ENCODE measurements around the gene C6orf62.

Gene C6orf62

DNA sequence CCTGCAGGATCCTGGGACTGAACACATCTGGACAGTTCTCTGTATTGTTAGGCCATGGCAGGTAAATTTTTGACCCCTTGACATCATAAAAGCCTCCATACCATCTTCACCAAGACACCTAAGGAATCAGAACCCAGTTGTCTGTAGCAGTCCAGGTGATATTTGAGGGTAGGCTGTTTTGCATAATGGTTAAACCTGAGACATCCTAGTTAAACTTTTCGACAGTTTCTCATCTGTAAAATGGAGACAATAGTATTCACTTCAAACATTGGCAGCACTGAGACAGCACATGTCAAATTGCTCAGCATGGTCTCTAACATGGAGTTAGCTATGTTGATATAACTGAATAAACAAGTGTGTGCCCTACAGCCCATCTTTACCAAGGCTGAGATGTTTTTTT is 24.8 kb downstream of the C6orf62 start:
- no peak overlapping the region for H3K27ac ChIP-seq (ENCODE audit: low read length)
- H3K4me3 ChIP-seq (ENCODE audit: low read depth in 1 of 2, low read length in 2 of 2): no peak overlapping the region
- H3K36me3 ChIP-seq (ENCODE audit: control insufficient read depth in 1 of 2, insufficient read depth in 2 of 2, low read length in 2 of 2): no peaks in the 10 kb centered on the region
- H3K4me1 ChIP-seq (ENCODE audit: control insufficient read depth in 1 of 2, insufficient read depth in 2 of 2, low read length in 2 of 2): no peaks in the 10 kb centered on the region
- no peaks in the 10 kb centered on the region for H3K27me3 ChIP-seq (ENCODE audit: low read depth, low read length)
- no peaks in the 10 kb centered on the region for H3K9me3 ChIP-seq (ENCODE audit: control insufficient read depth in 1 of 2, low read length in 2 of 2)

GRCh38 chr6:24692848-24693592 is 25.9 kb downstream of the C6orf62 start:
- Histone ChIP-seq H3K4me3 (ENCODE audit: low read depth in 1 of 2, low read length in 2 of 2) (no peak overlapping the region), H3K27me3 (ENCODE audit: low read depth, low read length) (no peaks in the 10 kb centered on the region), H3K36me3 (ENCODE audit: control insufficient read depth in 1 of 2, insufficient read depth in 2 of 2, low read length in 2 of 2) (no peaks in the 10 kb centered on the region), H3K9me3 (ENCODE audit: control insufficient read depth in 1 of 2, low read length in 2 of 2) (no peaks in the 10 kb centered on the region), H3K4me1 (ENCODE audit: control insufficient read depth in 1 of 2, insufficient read depth in 2 of 2, low read length in 2 of 2) (no peaks in the 10 kb centered on the region), H3K27ac (ENCODE audit: low read length) (no peak overlapping the region)

GRCh38 chr6:24692415-24692814 is 26.5 kb downstream of the C6orf62 start:
- H3K27ac ChIP-seq (ENCODE audit: low read length): no peak overlapping the region
- no peaks in the 10 kb centered on the region for H3K36me3 ChIP-seq (ENCODE audit: control insufficient read depth in 1 of 2, insufficient read depth in 2 of 2, low read length in 2 of 2)
- no peaks in the 10 kb centered on the region for H3K4me1 ChIP-seq (ENCODE audit: control insufficient read depth in 1 of 2, insufficient read depth in 2 of 2, low read length in 2 of 2)
- no peaks in the 10 kb centered on the region for H3K9me3 ChIP-seq (ENCODE audit: control insufficient read depth in 1 of 2, low read length in 2 of 2)
- H3K4me3 ChIP-seq (ENCODE audit: low read depth in 1 of 2, low read length in 2 of 2): no peak overlapping the region
- H3K27me3 ChIP-seq (ENCODE audit: low read depth, low read length): no peaks in the 10 kb centered on the region

DNA sequence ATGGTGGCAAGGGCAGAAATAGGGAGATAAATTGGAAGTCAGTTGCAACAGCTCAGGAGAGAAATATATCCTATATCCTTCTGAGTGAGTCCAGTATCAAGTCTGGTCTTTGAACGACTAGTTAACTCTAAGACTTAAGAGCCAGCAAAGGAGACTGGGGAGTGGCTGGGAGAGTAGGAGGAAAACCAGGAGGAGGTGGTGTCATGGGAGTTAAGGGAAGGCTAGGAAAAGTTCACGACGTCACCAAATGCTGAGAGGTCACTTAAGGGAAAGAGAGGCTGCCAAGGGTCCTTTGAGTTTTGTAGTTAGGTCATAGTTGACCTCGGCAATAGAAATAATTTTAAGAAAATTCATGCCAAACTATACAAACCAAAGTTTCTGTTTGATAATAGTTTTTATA is 27.0 kb downstream of the C6orf62 start:
- Histone ChIP-seq H3K4me3 (ENCODE audit: low read depth in 1 of 2, low read length in 2 of 2) (no peak overlapping the region), H3K36me3 (ENCODE audit: control insufficient read depth in 1 of 2, insufficient read depth in 2 of 2, low read length in 2 of 2) (no peaks in the 10 kb centered on the region), H3K9me3 (ENCODE audit: control insufficient read depth in 1 of 2, low read length in 2 of 2) (no peaks in the 10 kb centered on the region), H3K27me3 (ENCODE audit: low read depth, low read length) (no peaks in the 10 kb centered on the region), H3K27ac (ENCODE audit: low read length) (no peak overlapping the region), H3K4me1 (ENCODE audit: control insufficient read depth in 1 of 2, insufficient read depth in 2 of 2, low read length in 2 of 2) (no peaks in the 10 kb centered on the region)

- H3K4me1 ChIP-seq (ENCODE audit: control insufficient read depth in 1 of 2, insufficient read depth in 2 of 2, low read length in 2 of 2): no peaks in the 10 kb centered on the region
- no peak overlapping the region for H3K27ac ChIP-seq (ENCODE audit: low read length)
- no peaks in the 10 kb centered on the region for H3K36me3 ChIP-seq (ENCODE audit: control insufficient read depth in 1 of 2, insufficient read depth in 2 of 2, low read length in 2 of 2)
- H3K27me3 ChIP-seq (ENCODE audit: low read depth, low read length): no peaks in the 10 kb centered on the region
- no peaks in the 10 kb centered on the region for H3K9me3 ChIP-seq (ENCODE audit: control insufficient read depth in 1 of 2, low read length in 2 of 2)
- no peak overlapping the region for H3K4me3 ChIP-seq (ENCODE audit: low read depth in 1 of 2, low read length in 2 of 2)
These were observed 27.4 kb downstream of the C6orf62 start for GRCh38 chr6:24691550-24691949.

GRCh38 chr6:24690593-24690992 is 28.4 kb downstream of the C6orf62 start:
- H3K27ac ChIP-seq (ENCODE audit: low read length): no peak overlapping the region
- no peak overlapping the region for H3K4me3 ChIP-seq (ENCODE audit: low read depth in 1 of 2, low read length in 2 of 2)
- no peaks in the 10 kb centered on the region for H3K4me1 ChIP-seq (ENCODE audit: control insufficient read depth in 1 of 2, insufficient read depth in 2 of 2, low read length in 2 of 2)
- H3K36me3 ChIP-seq (ENCODE audit: control insufficient read depth in 1 of 2, insufficient read depth in 2 of 2, low read length in 2 of 2): no peaks in the 10 kb centered on the region
- H3K27me3 ChIP-seq (ENCODE audit: low read depth, low read length): no peaks in the 10 kb centered on the region
- H3K9me3 ChIP-seq (ENCODE audit: control insufficient read depth in 1 of 2, low read length in 2 of 2): no peaks in the 10 kb centered on the region

DNA sequence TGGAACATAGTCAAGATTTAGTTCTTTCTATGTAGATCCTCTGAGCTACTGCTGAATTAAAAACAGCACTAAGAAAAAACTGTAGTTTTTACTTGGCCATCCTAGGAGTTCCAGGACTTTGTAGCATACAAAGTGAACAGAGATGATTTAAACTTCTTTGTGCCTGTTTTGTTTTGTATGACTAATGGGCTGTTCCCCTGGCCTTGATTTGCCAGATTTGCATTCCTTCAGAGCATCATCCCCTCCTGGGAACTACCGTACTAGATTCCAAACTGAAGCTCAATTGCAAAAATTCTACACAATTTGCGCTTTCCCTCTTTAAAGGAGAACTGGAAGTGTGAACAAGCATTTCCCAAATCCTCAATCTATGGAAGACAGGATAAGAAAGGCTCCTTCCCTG is 29.0 kb downstream of the C6orf62 start:
- no peaks in the 10 kb centered on the region for H3K27me3 ChIP-seq (ENCODE audit: low read depth, low read length)
- H3K4me1 ChIP-seq (ENCODE audit: control insufficient read depth in 1 of 2, insufficient read depth in 2 of 2, low read length in 2 of 2): no peaks in the 10 kb centered on the region
- H3K4me3 ChIP-seq (ENCODE audit: low read depth in 1 of 2, low read length in 2 of 2): no peak overlapping the region
- no peak overlapping the region for H3K27ac ChIP-seq (ENCODE audit: low read length)
- H3K36me3 ChIP-seq (ENCODE audit: control insufficient read depth in 1 of 2, insufficient read depth in 2 of 2, low read length in 2 of 2): no peaks in the 10 kb centered on the region
- no peaks in the 10 kb centered on the region for H3K9me3 ChIP-seq (ENCODE audit: control insufficient read depth in 1 of 2, low read length in 2 of 2)

- Histone ChIP-seq H3K36me3 (ENCODE audit: control insufficient read depth in 1 of 2, insufficient read depth in 2 of 2, low read length in 2 of 2) (no peaks in the 10 kb centered on the region), H3K27me3 (ENCODE audit: low read depth, low read length) (no peaks in the 10 kb centered on the region), H3K4me3 (ENCODE audit: low read depth in 1 of 2, low read length in 2 of 2) (no peak overlapping the region), H3K4me1 (ENCODE audit: control insufficient read depth in 1 of 2, insufficient read depth in 2 of 2, low read length in 2 of 2) (no peaks in the 10 kb centered on the region), H3K9me3 (ENCODE audit: control insufficient read depth in 1 of 2, low read length in 2 of 2) (no peaks in the 10 kb centered on the region), H3K27ac (ENCODE audit: low read length) (no peak overlapping the region)
These were observed 32.0 kb downstream of the C6orf62 start for GRCh38 chr6:24686946-24687345.

DNA sequence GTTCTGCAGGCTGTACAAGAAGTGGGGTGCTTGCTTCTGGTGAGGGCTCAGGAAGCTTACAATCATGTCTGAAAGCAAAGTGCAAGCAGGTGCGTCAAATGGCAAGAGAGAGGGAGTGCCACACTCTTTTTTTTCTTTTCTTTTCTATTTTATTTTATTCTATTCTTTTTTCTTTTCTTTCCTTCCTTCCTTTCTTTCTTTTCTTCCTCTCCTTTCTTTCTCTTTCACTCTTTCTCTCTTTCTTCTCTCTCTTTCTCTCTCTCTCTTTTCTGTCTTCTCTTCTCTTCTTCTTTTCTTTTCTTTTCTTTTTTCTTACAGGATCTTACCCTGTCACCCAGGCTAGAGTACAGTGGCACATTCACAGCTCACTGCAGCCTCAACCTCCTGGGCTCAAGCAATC is 32.5 kb downstream of the C6orf62 start:
- Histone ChIP-seq H3K27ac (ENCODE audit: low read length) (no peak overlapping the region), H3K4me1 (ENCODE audit: control insufficient read depth in 1 of 2, insufficient read depth in 2 of 2, low read length in 2 of 2) (no peaks in the 10 kb centered on the region), H3K9me3 (ENCODE audit: control insufficient read depth in 1 of 2, low read length in 2 of 2) (no peaks in the 10 kb centered on the region), H3K27me3 (ENCODE audit: low read depth, low read length) (no peaks in the 10 kb centered on the region), H3K4me3 (ENCODE audit: low read depth in 1 of 2, low read length in 2 of 2) (no peak overlapping the region), H3K36me3 (ENCODE audit: control insufficient read depth in 1 of 2, insufficient read depth in 2 of 2, low read length in 2 of 2) (no peaks in the 10 kb centered on the region)

GRCh38 chr6:24683297-24684296 is 35.4 kb downstream of the C6orf62 start:
- Histone ChIP-seq H3K27me3 (ENCODE audit: low read depth, low read length) (no peaks in the 10 kb centered on the region), H3K27ac (ENCODE audit: low read length) (no peak overlapping the region), H3K9me3 (ENCODE audit: control insufficient read depth in 1 of 2, low read length in 2 of 2) (no peaks in the 10 kb centered on the region), H3K4me3 (ENCODE audit: low read depth in 1 of 2, low read length in 2 of 2) (no peak overlapping the region), H3K4me1 (ENCODE audit: control insufficient read depth in 1 of 2, insufficient read depth in 2 of 2, low read length in 2 of 2) (no peaks in the 10 kb centered on the region), H3K36me3 (ENCODE audit: control insufficient read depth in 1 of 2, insufficient read depth in 2 of 2, low read length in 2 of 2) (no peaks in the 10 kb centered on the region)

DNA sequence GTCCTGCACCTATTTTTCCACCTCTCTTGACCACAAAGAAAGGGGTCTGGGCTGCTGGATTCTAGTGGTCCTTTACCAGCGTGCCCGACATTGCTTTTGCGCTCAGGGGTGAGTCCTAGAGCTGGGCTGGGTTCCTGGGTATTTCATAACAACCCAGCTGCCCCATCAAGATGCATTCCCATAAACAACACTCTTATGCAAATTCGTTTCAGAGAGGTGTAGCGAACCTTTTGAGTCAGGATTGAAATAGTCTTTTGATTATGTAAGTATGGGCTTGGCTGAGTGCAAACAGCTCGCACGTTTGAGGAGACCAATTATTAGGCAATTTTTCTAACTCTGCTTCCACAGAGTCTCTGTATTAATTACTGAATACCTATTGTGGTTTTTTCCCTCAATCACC is 38.4 kb downstream of the C6orf62 start:
- Histone ChIP-seq H3K36me3 (ENCODE audit: control insufficient read depth in 1 of 2, insufficient read depth in 2 of 2, low read length in 2 of 2) (no peaks in the 10 kb centered on the region), H3K4me3 (ENCODE audit: low read depth in 1 of 2, low read length in 2 of 2) (no peak overlapping the region), H3K9me3 (ENCODE audit: control insufficient read depth in 1 of 2, low read length in 2 of 2) (no peaks in the 10 kb centered on the region), H3K27ac (ENCODE audit: low read length) (no peak overlapping the region), H3K27me3 (ENCODE audit: low read depth, low read length) (no peaks in the 10 kb centered on the region), H3K4me1 (ENCODE audit: control insufficient read depth in 1 of 2, insufficient read depth in 2 of 2, low read length in 2 of 2) (no peaks in the 10 kb centered on the region)
